Right atrium auricular region (tissue), 2 donors: ENCODE results near the gene CEP76. TPM values are rescaled to one million over a fixed set of nuclear protein-coding genes. Genes with fewer than 3 reads are reported as not detected.

Experiments used
- DNase-seq: peaks from one replicate; pipeline ENCODE4 v3.0.0-alpha.2; 2019; ENCODE audit warnings: low spot score
- H3K27ac ChIP-seq, 2 donors: fragments of 200-600 bp; sonication (generic); 1 replicate in 1 of 2; 2 replicates in 1 of 2; pipeline ENCODE4 v1.5.1; 2016 to 2019
- H3K27me3 ChIP-seq, 2 donors: fragments of 200-600 bp; sonication (generic); one replicate each; pipeline versions ENCODE4 v1.5.1 to v1.6.0; 2017 to 2019
- H3K36me3 ChIP-seq: fragments of 200-600 bp; sonication (generic); one replicate; pipeline ENCODE4 v1.5.1; 2016
- H3K4me1 ChIP-seq, 2 donors: fragments of 200-600 bp; sonication (generic); one replicate each; pipeline versions ENCODE4 v1.5.1 to v1.6.0; 2017 to 2019
- H3K4me3 ChIP-seq, 2 donors: fragments of 200-600 bp; sonication (generic); 1 replicate in 1 of 2; 2 replicates in 1 of 2; pipeline ENCODE4 v1.5.1; 2017 to 2019; ENCODE audit warnings: mild to moderate bottlenecking in 1 of 2, moderate library complexity in 1 of 2
- H3K9me3 ChIP-seq, 2 donors: fragments of 200-600 bp; sonication (generic); one replicate each; pipeline ENCODE4 v1.5.1; 2019
- CTCF ChIP-seq, 2 donors: fragments of 200-600 bp; sonication (generic); IDR thresholded peaks; one replicate each; pipeline ENCODE4 v1.5.1; 2019; ENCODE audit warnings: antibody characterized with exemption in 2 of 2
- total RNA-seq, 2 donors: library from RNA; depleted of rRNA; stranded (reverse); fragments of >200 nt; gene quantifications; one replicate each; pipeline ENCODE4 v1.1.0, GENCODE V29; 2016

The CEP76 gene
- total RNA-seq, 2 donors from 2014 or later, result 3.1 to 4.4 TPM

GRCh38 chr18:12686100-12686499 is 16.4 kb downstream of the CEP76 start:
- Histone ChIP-seq H3K36me3 (peaks cover 15% of the 10 kb centered on the region), H3K9me3 (no peaks in the 10 kb centered on the region), H3K4me3 (no peak overlapping the region), H3K4me1 (no peaks in the 10 kb centered on the region), H3K27me3 (no peaks in the 10 kb centered on the region), H3K27ac (no peak overlapping the region)
- no peak for DNase-seq
- no peak for TF ChIP-seq CTCF (IDR thresholded peaks at IDR 0.05)

GRCh38 chr18:12679183-12679786 is 23.2 kb downstream of the CEP76 start:
- DNase-seq, result peak; percentile 68
- H3K27me3 ChIP-seq, result no peaks in the 10 kb centered on the region
- H3K36me3 ChIP-seq, result peaks cover 8% of the 10 kb centered on the region
- no peak for TF ChIP-seq CTCF (IDR thresholded peaks at IDR 0.05)
- H3K4me3 ChIP-seq, result peak overlapping the region in 1 of 2 donors; percentile 31
- H3K4me1 ChIP-seq, result peaks cover 0 to 6% of the 10 kb centered on the region in 2 donors
- H3K27ac ChIP-seq, result peak overlapping the region; percentile 52 to 75
- no peaks in the 10 kb centered on the region for H3K9me3 ChIP-seq

GRCh38 chr18:12668041-12668440 is 34.5 kb downstream of the CEP76 start:
- Histone ChIP-seq H3K4me3 (no peak overlapping the region), H3K27ac (no peak overlapping the region), H3K9me3 (no peaks in the 10 kb centered on the region), H3K27me3 (no peaks in the 10 kb centered on the region), H3K36me3 (no peaks in the 10 kb centered on the region), H3K4me1 (no peaks in the 10 kb centered on the region)
- TF ChIP-seq CTCF (IDR thresholded peaks at IDR 0.05), result no peak
- no peak for DNase-seq

- Histone ChIP-seq H3K27me3 (no peaks in the 10 kb centered on the region), H3K9me3 (no peaks in the 10 kb centered on the region), H3K27ac (no peak overlapping the region), H3K4me1 (peaks cover 0 to 26% of the 10 kb centered on the region in 2 donors), H3K4me3 (no peak overlapping the region), H3K36me3 (no peaks in the 10 kb centered on the region)
- no peak for DNase-seq
- TF ChIP-seq CTCF (IDR thresholded peaks at IDR 0.05), result peak; percentile 68 to 90
Observed at GRCh38 chr18:12659904-12660605, 42.5 kb downstream of the CEP76 start.

- H3K9me3 ChIP-seq, result no peaks in the 10 kb centered on the region
- no peaks in the 10 kb centered on the region for H3K36me3 ChIP-seq
- H3K27ac ChIP-seq, result peak overlapping the region; percentile 95 to 99
- TF ChIP-seq CTCF (IDR thresholded peaks at IDR 0.05), result no peak
- peak overlapping the region; percentile 75 to 88 for H3K4me3 ChIP-seq
- H3K27me3 ChIP-seq, result no peaks in the 10 kb centered on the region
- no peak for DNase-seq
- peaks cover 0 to 27% of the 10 kb centered on the region in 2 donors for H3K4me1 ChIP-seq
Observed at GRCh38 chr18:12658426-12659138, 43.9 kb downstream of the CEP76 start.
